K562 (cell line): Measurements from ENCODE around the gene BANP. TPM values are rescaled to one million over a fixed set of nuclear protein-coding genes. Genes with fewer than 3 reads are reported as not detected.

Experiments
- ATAC-seq: fragments of 200-7000 bp; cut with Tn5 transposase; 3 replicates; pipeline ENCODE4 v1.9.1; 2020; ENCODE audit warnings: moderate library complexity
- BruUV-seq: library from RNA; stranded (reverse); fragments of 400-500 nt; replicated peaks from 2 replicates; lab custom pipeline; 2021; lab: Mats Ljungman, UMichigan
- CTCF ChIA-PET: fragments of 300-600 bp; formaldehyde crosslinking; extraction: SDS; loops from one replicate; lab custom pipeline; 2021; ENCODE audit warnings: low intra/inter-chr PET ratio; lab: Yijun Ruan, JAX
- POLR2A ChIA-PET: fragments of 300-600, 350-650 bp; sonication (Branson Sonifier 250); formaldehyde crosslinking; extraction: SDS; loops from one replicate; lab custom pipeline; 2021; ENCODE audit warnings: antibody characterized with exemption, inconsistent platforms; lab: Yijun Ruan, JAX
- DNase-seq, 4 experiments: peaks; one replicate each; pipeline versions ENCODE4 v3.0.0 to v3.0.0-alpha.2; 2011 to 2018; ENCODE audit warnings: low spot score in 3 of 4, mixed read lengths in 3 of 4; ENCODE audit errors: extremely low read depth in 1 of 4
- FAIRE-seq: peaks from 2 replicates; lab custom pipeline; 2011; peaks lifted over from hg19 to GRCh38; lab: Jason Lieb, UNC
- H2AFZ ChIP-seq: 2 replicates; pipeline ENCODE4 v1.6.0; 2011; ENCODE audit warnings: low read depth, low read length, control low read depth, inconsistent platforms
- H3K27ac ChIP-seq: fragments of 200-600 bp; 3 replicates; pipeline ENCODE4 v1.8.0; 2011; ENCODE audit warnings: low read depth, mild to moderate bottlenecking, control low read depth, inconsistent platforms, low read length, moderate library complexity, mixed read lengths; ENCODE audit errors: extremely low read depth
- H3K27me3 ChIP-seq, 2 experiments: fragments of 300-600 bp in 1 of 2; 2 replicates in 1 of 2; 3 replicates in 1 of 2; pipeline versions ENCODE4 v1.6.0 to v1.8.0; 2011; ENCODE audit warnings: inconsistent platforms in 2 of 2, low read length in 2 of 2, mild to moderate bottlenecking in 1 of 2, mixed read lengths in 1 of 2, moderate library complexity in 1 of 2; ENCODE audit not compliant: control insufficient read depth in 2 of 2, insufficient read depth in 2 of 2
- H3K36me3 ChIP-seq: fragments of 300-600 bp; 3 replicates; pipeline ENCODE4 v1.8.0; 2011; ENCODE audit warnings: mild to moderate bottlenecking, low read length, inconsistent platforms; ENCODE audit not compliant: control insufficient read depth, insufficient read depth
- H3K4me1 ChIP-seq, 2 experiments: fragments of 200-600 bp in 1 of 2; replicated peaks in 1 of 2; 2 replicates in 1 of 2; 3 replicates in 1 of 2; pipeline versions ENCODE4 v1.5.1 to v1.8.0; 2011; ENCODE audit warnings: inconsistent platforms in 2 of 2, low read length in 2 of 2, mild to moderate bottlenecking in 1 of 2, mixed read lengths in 1 of 2, moderate library complexity in 1 of 2; ENCODE audit not compliant: control insufficient read depth in 2 of 2, insufficient read depth in 2 of 2
- H3K4me2 ChIP-seq: 2 replicates; pipeline ENCODE4 v1.6.1; 2011; ENCODE audit warnings: low read length, control low read depth, inconsistent platforms, mixed read lengths; ENCODE audit not compliant: insufficient read depth
- H3K4me3 ChIP-seq: fragments of 200-600 bp; sonication (generic), shearing (Covaris generic); 2 replicates; pipeline ENCODE4 v1.5.1; 2016; ENCODE audit warnings: control low read depth, inconsistent platforms
- H3K79me2 ChIP-seq: fragments of 200-600 bp; 3 replicates; pipeline ENCODE4 v1.8.0; 2011; ENCODE audit warnings: low read length, inconsistent platforms; ENCODE audit not compliant: control insufficient read depth, insufficient read depth
- H3K9ac ChIP-seq, 2 experiments: 2 replicates each; pipeline versions ENCODE4 v1.6.0 to v1.6.1; 2011; ENCODE audit warnings: low read depth in 2 of 2, low read length in 2 of 2, control low read depth in 1 of 2, inconsistent platforms in 1 of 2, mild to moderate bottlenecking in 1 of 2, mixed read lengths in 1 of 2; ENCODE audit not compliant: insufficient read depth in 1 of 2
- H3K9me1 ChIP-seq: one replicate; pipeline ENCODE4 v1.6.0; 2011; ENCODE audit warnings: inconsistent platforms, mild to moderate bottlenecking, low read length, moderate library complexity; ENCODE audit not compliant: control insufficient read depth, insufficient read depth
- H3K9me3 ChIP-seq: replicated peaks from 2 replicates; pipeline ENCODE4 v1.5.1; 2011; ENCODE audit warnings: low read depth, low read length, inconsistent platforms; ENCODE audit not compliant: control insufficient read depth, insufficient read depth
- H4K20me1 ChIP-seq: replicated peaks from 2 replicates; pipeline ENCODE4 v1.6.1; 2011; ENCODE audit warnings: low read length, inconsistent platforms, mixed read lengths; ENCODE audit not compliant: control insufficient read depth, insufficient read depth
- BRD4 ChIP-seq: fragments of 200-600 bp; sonication (generic); IDR thresholded peaks from 2 replicates; pipeline ENCODE4 v1.6.1; 2017; ENCODE audit warnings: inconsistent platforms
- CBFB ChIP-seq: sonication (generic); formaldehyde crosslinking; IDR thresholded peaks from 2 replicates; pipeline ENCODE4 v1.4.0; 2020; ENCODE audit warnings: mild to moderate bottlenecking, missing genetic modification reagents
- CBX1 ChIP-seq: sonication (generic); IDR thresholded peaks from 2 replicates; pipeline ENCODE4 v1.6.1; 2016; ENCODE audit warnings: antibody characterized with exemption, low read depth, mild to moderate bottlenecking
- CREB3L1 ChIP-seq: fragments of 450-650 bp; IDR thresholded peaks from 2 replicates; pipeline ENCODE4 v1.6.1; 2014; ENCODE audit warnings: low read depth, mild to moderate bottlenecking, moderate library complexity, borderline replicate concordance
- ETS2 ChIP-seq: IDR thresholded peaks from 2 replicates; pipeline ENCODE4 v1.6.1; 2016; ENCODE audit warnings: borderline replicate concordance, missing genetic modification characterization, mild to moderate bottlenecking, moderate library complexity, missing compliant biosample characterization; ENCODE audit not compliant: poor library complexity, severe bottlenecking
- FOS ChIP-seq: IDR thresholded peaks from 3 replicates; pipeline ENCODE4 v1.6.1; 2011; ENCODE audit not compliant: insufficient read length; ENCODE audit errors: extremely low read depth
- HDGF ChIP-seq: fragments of 450-650 bp; IDR thresholded peaks from 2 replicates; pipeline ENCODE4 v1.6.1; 2016
- JUNB ChIP-seq: fragments of 450-650 bp; formaldehyde crosslinking; conservative IDR thresholded peaks from 2 replicates; pipeline ENCODE4 v1.4.0; 2020; ENCODE audit warnings: mild to moderate bottlenecking
- POLR2G ChIP-seq: fragments of 200-400 bp; formaldehyde crosslinking; IDR thresholded peaks from 2 replicates; pipeline ENCODE4 v1.6.1; 2017; ENCODE audit warnings: low read depth, mild to moderate bottlenecking, antibody characterized with exemption, low read length, moderate library complexity
- RBFOX2 ChIP-seq: fragments of 200-400 bp; formaldehyde crosslinking; IDR thresholded peaks from 2 replicates; pipeline ENCODE4 v1.6.1; 2017; ENCODE audit warnings: low read depth, mild to moderate bottlenecking, low read length, moderate library complexity
- RFX7 ChIP-seq: fragments of 250-450 bp; sonication (Bioruptor Pico); IDR thresholded peaks from 2 replicates; pipeline ENCODE4 v1.5.1; 2021; ENCODE audit warnings: mild to moderate bottlenecking
- STAT5B ChIP-seq: fragments of 250-450 bp; sonication (Bioruptor Pico); IDR thresholded peaks from 2 replicates; pipeline ENCODE4 v1.8.0; 2021; ENCODE audit warnings: mild to moderate bottlenecking, inconsistent platforms
- TRIM28 ChIP-seq: fragments of 450-650 bp; IDR thresholded peaks from 2 replicates; pipeline ENCODE4 v1.6.1; 2017
- ZBTB43 ChIP-seq: sonication (generic); formaldehyde crosslinking; IDR thresholded peaks from 2 replicates; pipeline ENCODE4 v1.8.0; 2023; ENCODE audit warnings: mild to moderate bottlenecking, missing genetic modification reagents
- ZNF212 ChIP-seq: fragments of 450-650 bp; formaldehyde crosslinking; IDR thresholded peaks from 2 replicates; pipeline ENCODE4 v1.4.0; 2020; ENCODE audit warnings: mild to moderate bottlenecking
- ZNF518B ChIP-seq: fragments of 250-450 bp; sonication (Bioruptor Pico); IDR thresholded peaks from 2 replicates; pipeline ENCODE4 v1.5.0; 2021; ENCODE audit warnings: mild to moderate bottlenecking, moderate library complexity
- WGBS: fragments of 100-300 bp; shearing (Covaris generic); methylation state at CpG from one replicate; pipeline ENCODE4 v1.1.6; 2016; ENCODE audit warnings: low coverage, mixed read lengths; ENCODE audit not compliant: insufficient coverage; ENCODE audit errors: missing lambda C conversion rate; 5-methylcytosine and 5-hydroxymethylcytosine counted together
- in situ Hi-C: fragments of 300-500 bp; cut with MboI; formaldehyde crosslinking; loops from 4 replicates; pipeline ENCODE4 v1.15.0; 2018; ENCODE audit warnings: inconsistent platforms, mixed read lengths
- intact Hi-C: fragments of 100-400 bp; cut with micrococcal nuclease; formaldehyde crosslinking; loops from 2 replicates; pipeline ENCODE4 v1.14.2; 2022
- polyA plus RNA-seq, 8 experiments: library from polyadenylated mRNA; depleted of rRNA in 4 of 8; stranded (reverse) in 5 of 8; unstranded in 3 of 8; fragments of >200 nt; fragmentation: Nextera tagmentation in 2 of 8; fragmentation: Illumina TruSeq in 1 of 8; extraction: Ambion mirVana in 2 of 8; extraction: Trizol in 1 of 8; gene quantifications; 2 replicates each; pipeline versions ENCODE4 v1.2.1 to v1.2.3, GENCODE V29; 2011 to 2014; ENCODE audit warnings: inconsistent platforms in 1 of 8, missing spikeins in 1 of 8
- total RNA-seq, 7 experiments: library from RNA; depleted of rRNA in 6 of 7; stranded (reverse); fragments of >200 nt in 6 of 7; fragmentation: Illumina TruSeq in 2 of 7; extraction: Trizol in 2 of 7; gene quantifications; 2 replicates each; pipeline versions ENCODE4 v1.2.1 to v1.2.3, GENCODE V29; 2011 to 2021; ENCODE audit warnings: low replicate concordance in 1 of 7

Gene BANP
- total and polyA plus RNA-seq, 9 of the 15 experiments (the other 6 are each of a cell fraction or from before 2014, with no cell fraction given): 4.6 to 22.1 (median 15.6) TPM

GRCh38 chr16:87954826-87955225 lies 3.6 kb downstream of the BANP start:
- no peak for DNase-seq
- intact Hi-C loops: no loop called here
- H3K4me2 ChIP-seq: no peak overlapping the region
- H3K4me1 ChIP-seq: peaks cover 40 to 66% of the 10 kb centered on the region in 2 experiments
- no peaks in the 10 kb centered on the region; the same call in 1 of the 2 replicates for H4K20me1 ChIP-seq
- POLR2A ChIA-PET: interaction anchor here (0.7 kb wide), 1 partner anchor 113 kb away, joined by 3 read pairs; no protein-coding TSS in a partner anchor
- CTCF ChIA-PET: no interaction called here
- BruUV-seq: no TSS peak
- ATAC-seq: no peak
- WGBS: 84% methylated on average over 13 of the region's 15 CpGs
- H3K9ac ChIP-seq: peak overlapping the region in 1 of 2 experiments; percentile 83; a peak in 1 of 4 replicates
- TF ChIP-seq JUNB (CRISPR knock-in tag) (no peak), RBFOX2 (peak; percentile 49; the same call in 1 of the 2 replicates), FOS (no peak), HDGF (no peak), CREB3L1 (no peak), BRD4 (no peak), ZNF518B (CRISPR knock-in tag) (no peak), RFX7 (CRISPR knock-in tag) (no peak), TRIM28 (no peak), CBX1 (no peak), CBFB (no peak), ZBTB43 (CRISPR knock-in tag) (no peak), ETS2 (tag) (no peak), STAT5B (no peak), ZNF212 (no peak), POLR2G (peak; percentile 54)
- peaks cover 36% of the 10 kb centered on the region; the same call in 2 of the 3 replicates for H3K36me3 ChIP-seq
- H3K27ac ChIP-seq: no peak overlapping the region
- H3K79me2 ChIP-seq: peaks cover 78% of the 10 kb centered on the region
- no peak overlapping the region for H2AFZ ChIP-seq
- no peak overlapping the region for H3K4me3 ChIP-seq
- no peaks in the 10 kb centered on the region for H3K9me3 ChIP-seq
- peaks cover 5% of the 10 kb centered on the region for H3K9me1 ChIP-seq
- H3K27me3 ChIP-seq: no peaks in the 10 kb centered on the region
- no peak for FAIRE-seq
- in situ Hi-C loops: no loop called here
